Activated CD8-positive, alpha-beta memory T cell treated with anti-CD3 and anti-CD28 coated beads, Interleukin-2, amount 50 U/mL, for 24 hours (primary cell): ENCODE measurements around the gene FAM204A.

Source experiments
- DNase-seq: peaks from one replicate; pipeline ENCODE4 v3.0.0-alpha.2; 2020; ENCODE audit errors: extremely low read depth

FAM204A gene

DNA sequence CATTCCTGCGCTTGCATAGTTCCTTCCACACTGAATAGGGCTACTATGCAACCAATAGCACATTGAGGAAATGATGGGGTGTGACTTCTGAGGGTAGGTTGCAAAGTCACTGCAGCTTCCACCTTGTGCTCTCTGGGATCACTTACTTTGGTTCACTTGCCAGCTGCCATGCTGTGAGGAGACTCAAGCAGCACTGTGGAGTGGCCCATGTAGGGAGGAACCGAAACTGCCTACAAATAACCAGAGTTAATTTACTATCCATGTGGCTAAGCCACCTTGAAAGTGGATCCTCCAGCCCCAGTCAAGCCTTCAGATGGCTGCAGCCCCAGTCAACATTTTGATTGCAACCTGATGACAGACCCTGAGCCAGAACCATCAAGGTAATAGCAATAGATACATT, 64.3 kb downstream of the FAM204A start:
- DNase-seq = no peak

GRCh38 chr10:118276727-118277126, 65.4 kb downstream of the FAM204A start:
- no peak for DNase-seq

- DNase-seq = no peak
These were observed 65.9 kb downstream of the FAM204A start for GRCh38 chr10:118276204-118276603.

- no peak for DNase-seq
These were observed 68.5 kb downstream of the FAM204A start for GRCh38 chr10:118273662-118274061.

GRCh38 chr10:118272767-118273166, 69.4 kb downstream of the FAM204A start:
- no peak for DNase-seq

- no peak for DNase-seq
These were observed 69.9 kb downstream of the FAM204A start for GRCh38 chr10:118272149-118272721.

GRCh38 chr10:118271671-118272070, 70.5 kb downstream of the FAM204A start:
- no peak for DNase-seq

DNA sequence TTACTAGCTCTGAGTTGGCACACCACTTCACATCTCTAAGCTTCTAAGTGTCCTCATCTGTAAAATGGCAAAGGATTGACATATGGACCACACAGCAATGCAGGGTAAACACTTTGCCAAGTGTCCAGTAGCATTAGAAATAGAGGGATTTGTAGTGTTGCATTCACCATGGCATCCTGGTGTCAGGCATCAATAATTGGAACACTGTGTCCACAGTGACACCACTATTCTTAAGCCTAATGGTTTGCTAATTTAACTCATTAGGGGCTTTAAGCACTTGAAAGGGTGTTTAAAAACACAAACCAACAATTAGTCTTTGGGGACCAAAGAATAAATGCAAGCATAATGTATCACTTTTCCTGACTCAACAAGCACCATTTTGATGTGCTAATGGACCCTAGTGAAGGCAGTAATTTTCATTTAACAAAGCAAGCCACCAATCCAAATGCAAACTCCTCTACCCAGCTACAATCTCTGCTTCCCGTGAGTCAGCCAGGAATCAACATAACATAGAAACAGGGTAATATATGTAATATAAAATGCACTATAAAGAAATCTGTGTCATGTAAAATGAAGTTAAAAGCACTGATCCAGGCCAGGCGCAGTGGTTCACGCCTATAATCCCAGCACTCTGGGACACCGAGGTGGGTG, 75.9 kb downstream of the FAM204A start:
- no peak for DNase-seq

GRCh38 chr10:118264838-118265470, 77.2 kb downstream of the FAM204A start:
- no peak for DNase-seq

- DNase-seq = no peak
These were observed 77.9 kb downstream of the FAM204A start for GRCh38 chr10:118264252-118264651.

- DNase-seq = no peak
These were observed 79.6 kb downstream of the FAM204A start for GRCh38 chr10:118262538-118262937.

DNA sequence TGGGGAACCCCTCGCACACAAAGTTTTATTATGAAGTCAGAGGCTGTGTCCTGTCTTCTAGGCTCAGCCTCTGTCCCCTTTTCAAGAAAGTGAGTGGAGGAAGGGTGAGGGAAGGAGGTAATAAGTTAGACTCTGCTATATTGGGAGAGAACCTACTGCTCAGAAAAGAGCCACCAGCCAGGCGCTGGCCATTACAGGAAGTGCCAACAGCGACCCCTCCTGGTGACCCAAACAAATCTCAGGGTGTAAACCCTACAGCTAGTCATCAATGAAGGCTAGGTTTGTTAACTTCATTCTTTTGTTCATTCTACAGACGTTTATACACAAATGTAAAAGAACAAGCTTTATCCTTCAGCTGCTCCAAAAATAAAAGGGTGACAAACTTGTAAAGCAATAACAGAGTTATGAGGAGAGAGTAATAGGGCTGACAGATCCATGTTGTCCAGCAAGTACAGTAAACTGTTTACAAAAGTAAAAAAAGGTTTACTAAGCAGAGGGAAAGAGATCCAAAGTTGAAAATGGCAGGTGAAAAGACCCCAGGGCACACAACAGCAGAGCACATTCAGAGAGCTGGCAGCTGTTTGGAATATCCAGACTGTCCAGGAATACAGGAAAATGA, 82.7 kb downstream of the FAM204A start:
- no peak for DNase-seq

DNA sequence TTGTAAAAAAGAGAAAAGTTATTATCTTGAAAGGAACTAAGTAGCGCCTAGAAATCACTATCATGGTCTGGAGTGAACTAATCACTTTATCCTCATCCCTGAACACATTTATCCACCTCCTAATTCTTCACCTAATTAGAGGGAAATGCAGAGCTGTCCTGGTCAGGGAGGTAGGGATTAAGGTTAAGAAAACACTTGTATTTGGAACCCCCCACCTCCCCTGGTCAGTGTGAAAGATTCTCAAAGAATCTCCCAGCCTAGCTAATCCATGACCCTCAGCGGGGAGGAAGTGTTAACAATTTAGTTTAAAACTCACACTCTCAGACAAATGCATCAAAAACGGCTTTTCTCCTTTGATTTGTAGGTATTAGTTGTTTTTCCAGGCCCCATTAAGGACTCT, 83.8 kb downstream of the FAM204A start:
- DNase-seq = no peak

DNA sequence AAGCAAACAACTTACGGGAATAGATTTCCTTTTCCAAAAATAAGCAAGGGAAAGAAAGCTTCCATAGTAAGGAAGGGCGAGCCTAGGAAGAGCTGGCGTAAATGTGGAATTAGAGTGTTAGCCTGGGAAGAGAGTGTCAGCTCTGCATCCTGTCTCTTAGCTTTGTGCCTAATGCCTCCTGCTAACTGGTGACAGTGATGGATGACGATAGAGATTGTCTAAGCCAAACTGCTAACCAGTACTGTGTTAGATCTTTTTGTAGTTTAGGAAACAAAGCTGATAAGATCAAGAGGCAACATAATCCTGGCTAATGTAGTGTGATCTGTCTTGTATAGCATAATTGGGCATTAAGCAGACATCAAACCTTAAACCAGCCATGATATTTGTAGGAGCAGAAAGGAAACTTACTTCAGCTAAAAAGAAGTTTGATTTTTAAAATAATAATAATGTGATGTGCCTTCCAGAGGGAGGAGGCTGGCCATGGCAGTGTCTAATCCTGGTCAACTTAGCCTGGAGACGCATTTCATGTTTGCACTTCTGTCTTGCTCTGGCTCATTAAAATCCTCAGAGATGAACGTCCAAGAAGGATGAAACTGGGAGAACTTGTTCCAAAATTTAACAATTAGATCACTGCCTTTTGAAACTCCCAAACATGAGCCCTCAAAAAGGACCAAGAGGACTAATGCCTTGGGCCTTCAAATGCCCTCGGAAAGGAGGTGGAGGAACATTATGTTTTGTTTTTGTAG, 85.1 kb downstream of the FAM204A start:
- no peak for DNase-seq

- no peak for DNase-seq
These were observed 85.9 kb downstream of the FAM204A start for GRCh38 chr10:118256209-118256608.

DNA sequence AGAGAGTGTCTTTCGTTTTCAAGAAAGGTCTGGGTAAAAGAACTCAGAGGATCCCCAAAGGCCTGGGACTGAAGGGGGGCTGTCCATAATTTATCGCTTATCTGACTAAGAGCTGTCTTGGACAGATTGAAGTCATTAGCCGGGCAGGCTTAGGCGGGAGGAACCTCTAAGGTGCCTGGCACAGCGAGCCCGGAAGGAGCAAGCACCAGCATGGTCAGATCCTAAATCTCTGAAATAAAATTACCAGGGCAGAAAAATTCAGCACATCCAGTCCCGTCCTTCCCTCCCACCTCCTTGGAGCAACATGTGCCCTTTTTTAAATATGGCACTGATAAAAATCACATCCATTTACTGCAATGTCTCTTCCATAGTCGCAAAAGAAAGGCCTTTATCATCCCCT, 86.8 kb downstream of the FAM204A start:
- DNase-seq = no peak

DNA sequence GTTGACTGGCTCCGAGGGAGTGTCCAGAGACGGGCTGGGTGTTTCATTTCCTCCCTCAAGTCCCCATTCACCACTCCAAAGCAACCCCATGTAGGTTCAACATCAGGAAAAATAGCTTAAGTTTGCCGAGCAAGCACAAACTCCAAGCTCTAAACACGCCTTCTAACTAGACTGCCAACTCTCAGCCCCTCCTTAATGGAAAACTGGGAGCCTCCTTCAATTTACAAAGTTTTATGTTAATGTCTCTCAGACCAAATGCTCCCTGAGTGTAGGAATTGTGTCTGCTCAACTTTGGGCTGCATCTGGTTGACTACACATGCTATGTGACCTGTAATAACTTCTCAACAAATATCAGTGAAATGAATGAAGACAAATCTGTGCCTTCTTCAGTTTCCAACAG, 87.5 kb downstream of the FAM204A start:
- DNase-seq = no peak

GRCh38 chr10:118253397-118253796, 88.7 kb downstream of the FAM204A start:
- no peak for DNase-seq

DNA sequence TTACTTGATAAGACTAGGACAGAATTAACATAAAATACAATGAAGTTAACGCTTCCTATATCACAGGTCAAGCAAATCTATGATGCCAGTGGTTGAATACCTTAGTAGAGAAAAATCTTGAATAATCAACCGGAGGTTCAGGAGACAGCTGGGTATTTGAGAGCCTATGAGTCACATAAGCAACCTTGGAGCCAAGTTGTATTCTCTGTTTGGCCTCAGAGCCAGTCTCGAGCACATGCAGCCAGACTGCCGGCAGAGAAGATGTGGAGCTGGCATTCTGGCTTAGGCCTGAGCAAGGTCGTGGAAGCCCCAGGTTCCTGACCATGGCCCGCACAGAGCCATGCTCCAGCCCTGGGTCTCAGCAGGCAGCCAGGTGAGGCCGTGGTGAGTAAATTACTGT, 90.3 kb downstream of the FAM204A start:
- no peak for DNase-seq

DNA sequence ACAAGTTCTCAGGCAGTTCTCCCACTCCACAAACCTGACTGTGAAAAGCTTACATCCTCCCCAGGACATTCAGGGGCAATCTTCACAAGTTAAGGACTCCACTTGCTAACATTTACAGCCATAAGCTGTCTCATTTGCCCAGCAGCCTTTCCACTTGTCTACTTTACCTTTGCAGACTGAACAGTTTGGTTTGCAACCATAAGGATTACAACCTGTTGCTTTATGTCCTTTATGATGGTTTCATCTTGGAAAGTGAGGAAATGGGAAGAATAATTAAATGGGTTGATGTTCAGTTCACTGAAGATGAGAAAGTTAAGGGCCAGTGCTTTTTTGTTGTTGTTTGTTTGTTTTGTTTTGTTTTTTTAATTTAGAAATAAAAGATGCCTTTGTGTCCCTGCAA, 92.4 kb downstream of the FAM204A start:
- DNase-seq = no peak
